ENCODE measurements around the gene SH3RF3. TPM values are rescaled to one million over a fixed set of nuclear protein-coding genes. Genes with fewer than 3 reads are reported as not detected.

SH3RF3 gene
- total and polyA plus RNA-seq, 9 of the 15 experiments (the other 6 are each of a cell fraction or from before 2014, with no cell fraction given) = 0.02 TPM; not detected in 8

- TF ChIP-seq ARID3B (CRISPR knock-in tag; IDR thresholded peaks at IDR 0.05; ENCODE audit: borderline replicate concordance) = no peak
- 0 out of 2 replicates have a peak, but pooled peaks have one; percentile 13 for TF ChIP-seq TCF3 (CRISPR knock-in tag; IDR thresholded peaks at IDR 0.05)
- TF ChIP-seq ZKSCAN1 (IDR thresholded peaks at IDR 0.05; ENCODE audit: low read depth, low read length) = no peak
- no peak for TF ChIP-seq ZNF507 (tag; conservative IDR thresholded peaks at IDR 0.05)
- TF ChIP-seq PCBP2 (IDR thresholded peaks at IDR 0.05; ENCODE audit: low read depth, low read length, poor library complexity, severe bottlenecking) = no peak
- no peak for TF ChIP-seq ZNF77 (CRISPR knock-in tag; IDR thresholded peaks at IDR 0.05)
- TF ChIP-seq HDAC2 (IDR thresholded peaks at IDR 0.05) = no peak
- TF ChIP-seq ZBTB34 (CRISPR knock-in tag; IDR thresholded peaks at IDR 0.05) = no peak
- peak; percentile 68; the same call in 1 of the 2 replicates for TF ChIP-seq ZSCAN29 (IDR thresholded peaks at IDR 0.05)
- no peak for TF ChIP-seq ZNF780A (CRISPR knock-in tag; IDR thresholded peaks at IDR 0.05)
- TF ChIP-seq HCFC1 (IDR thresholded peaks at IDR 0.05; ENCODE audit: low read depth, low read length) = no peak
- peak; percentile 50 for TF ChIP-seq ARID1B (IDR thresholded peaks at IDR 0.05)
- peak; percentile 54 for TF ChIP-seq CBFA2T3 (IDR thresholded peaks at IDR 0.05)
These were observed 44.5 kb downstream of the SH3RF3 start (continued) for GRCh38 chr2:109173311-109174171.
